Karpas-422 (cell line): ENCODE results near the gene HPSE2. TPM values are rescaled to one million over a fixed set of nuclear protein-coding genes. Genes with fewer than 3 reads are reported as not detected.
"Not testable (repeated sequence)": the region's sequence is repeated elsewhere in the genome, so short reads cannot be mapped to it uniquely, and the experiment has no call there.

Experiments used
- DNase-seq: peaks from one replicate; pipeline ENCODE4 v3.0.0-alpha.2; 2015
- H2AFZ ChIP-seq: fragments of 200-600 bp; sonication (generic); 2 replicates; pipeline ENCODE4 v1.6.1; 2014; ENCODE audit warnings: antibody characterized with exemption, low read length, mixed read lengths
- H3K27ac ChIP-seq: fragments of 200-600 bp; sonication (generic); 2 replicates; pipeline ENCODE4 v1.5.1; 2014; ENCODE audit warnings: mild to moderate bottlenecking, low read length, moderate library complexity
- H3K27me3 ChIP-seq: fragments of 200-600 bp; sonication (generic); 2 replicates; pipeline ENCODE4 v1.6.1; 2014; ENCODE audit warnings: low read length, mixed read lengths
- H3K36me3 ChIP-seq: fragments of 200-600 bp; sonication (generic); 2 replicates; pipeline ENCODE4 v1.6.1; 2014; ENCODE audit warnings: low read length, mixed read lengths; ENCODE audit not compliant: insufficient read depth
- H3K4me1 ChIP-seq: fragments of 200-600 bp; sonication (generic); 2 replicates; pipeline ENCODE4 v1.6.1; 2014; ENCODE audit warnings: mild to moderate bottlenecking, low read length, mixed read lengths
- H3K4me2 ChIP-seq: fragments of 200-600 bp; sonication (generic); 2 replicates; pipeline ENCODE4 v1.6.1; 2014; ENCODE audit warnings: low read length, low read depth, mild to moderate bottlenecking; ENCODE audit not compliant: poor library complexity, severe bottlenecking
- H3K4me3 ChIP-seq: fragments of 200-600 bp; sonication (generic); 2 replicates; pipeline ENCODE4 v1.5.1; 2014; ENCODE audit warnings: mild to moderate bottlenecking, antibody characterized with exemption, low read length, mixed read lengths
- H3K79me2 ChIP-seq: fragments of 200-600 bp; sonication (generic); 2 replicates; pipeline ENCODE4 v1.6.1; 2014; ENCODE audit warnings: mild to moderate bottlenecking, low read length, mixed read lengths
- H3K9ac ChIP-seq: fragments of 200-600 bp; sonication (generic); 2 replicates; pipeline ENCODE4 v1.6.0; 2014; ENCODE audit warnings: low read length
- H3K9me2 ChIP-seq: fragments of 200-600 bp; sonication (generic), shearing (Covaris generic); replicated peaks from 2 replicates; pipeline ENCODE4 v1.6.0; 2014; ENCODE audit warnings: mild to moderate bottlenecking, low read length, moderate library complexity; ENCODE audit not compliant: insufficient read depth
- H3K9me3 ChIP-seq: fragments of 300-700, 200-600 bp; sonication (generic); 2 replicates; pipeline ENCODE4 v1.6.1; 2014; ENCODE audit warnings: low read length, mixed read lengths
- H4K20me1 ChIP-seq: fragments of 200-600 bp; sonication (generic); 2 replicates; pipeline ENCODE4 v1.6.1; 2014; ENCODE audit warnings: mild to moderate bottlenecking, antibody characterized with exemption, low read length, low read depth; ENCODE audit not compliant: insufficient read depth
- total RNA-seq: library from RNA; depleted of rRNA; stranded (reverse); fragments of >200 nt; shearing (Covaris generic); gene quantifications from 2 replicates; pipeline ENCODE4 v1.2.3, GENCODE V29; 2014; ENCODE audit warnings: low replicate concordance

HPSE2 gene
- total RNA-seq, 1 experiment from 2014 or later, result not detected

- not testable (repeated sequence) for H3K27ac ChIP-seq, H3K4me3 ChIP-seq, H3K9me2 ChIP-seq, DNase-seq, H3K27me3 ChIP-seq, H2AFZ ChIP-seq, H3K36me3 ChIP-seq, H3K4me1 ChIP-seq, H3K4me2 ChIP-seq, H4K20me1 ChIP-seq, H3K79me2 ChIP-seq, H3K9ac ChIP-seq, H3K9me3 ChIP-seq
Observed at GRCh38 chr10:98908247-98908646, 327.4 kb downstream of the HPSE2 start.

- Histone ChIP-seq H3K27ac (no peak overlapping the region), H3K9ac (no peak overlapping the region), H2AFZ (no peak overlapping the region), H4K20me1 (no peaks in the 10 kb centered on the region), H3K4me3 (no peak overlapping the region), H3K9me3 (no peaks in the 10 kb centered on the region), H3K4me1 (no peaks in the 10 kb centered on the region), H3K9me2 (no peaks in the 10 kb centered on the region), H3K27me3 (no peaks in the 10 kb centered on the region), H3K4me2 (no peak overlapping the region), H3K79me2 (no peaks in the 10 kb centered on the region), H3K36me3 (no peaks in the 10 kb centered on the region)
- DNase-seq, result no peak
Observed at GRCh38 chr10:98901441-98902110, 334.1 kb downstream of the HPSE2 start.

GRCh38 chr10:98899018-98899417 is 336.6 kb downstream of the HPSE2 start:
- Histone ChIP-seq H3K27ac (no peak overlapping the region), H3K27me3 (no peaks in the 10 kb centered on the region), H2AFZ (no peak overlapping the region), H3K9me3 (no peaks in the 10 kb centered on the region), H3K9ac (no peak overlapping the region), H4K20me1 (no peaks in the 10 kb centered on the region), H3K36me3 (no peaks in the 10 kb centered on the region), H3K4me1 (no peaks in the 10 kb centered on the region), H3K9me2 (no peaks in the 10 kb centered on the region), H3K4me3 (no peak overlapping the region), H3K79me2 (no peaks in the 10 kb centered on the region), H3K4me2 (no peak overlapping the region)
- no peak for DNase-seq

GRCh38 chr10:98892523-98892922 is 343.1 kb downstream of the HPSE2 start:
- Histone ChIP-seq H3K36me3 (no peaks in the 10 kb centered on the region), H3K4me1 (no peaks in the 10 kb centered on the region), H3K4me3 (no peak overlapping the region), H3K27ac (no peak overlapping the region), H4K20me1 (no peaks in the 10 kb centered on the region), H3K9me2 (no peaks in the 10 kb centered on the region), H3K79me2 (no peaks in the 10 kb centered on the region), H3K27me3 (no peaks in the 10 kb centered on the region), H3K4me2 (no peak overlapping the region), H3K9me3 (no peaks in the 10 kb centered on the region), H3K9ac (no peak overlapping the region), H2AFZ (no peak overlapping the region)
- DNase-seq, result no peak

GRCh38 chr10:98886686-98887085 is 349.0 kb downstream of the HPSE2 start:
- no peak for DNase-seq
- Histone ChIP-seq H3K4me2 (no peak overlapping the region), H3K79me2 (no peaks in the 10 kb centered on the region), H3K4me3 (no peak overlapping the region), H3K9me2 (no peaks in the 10 kb centered on the region), H3K36me3 (no peaks in the 10 kb centered on the region), H4K20me1 (no peaks in the 10 kb centered on the region), H3K9me3 (no peaks in the 10 kb centered on the region), H3K27me3 (no peaks in the 10 kb centered on the region), H3K9ac (no peak overlapping the region), H3K27ac (no peak overlapping the region), H3K4me1 (no peaks in the 10 kb centered on the region), H2AFZ (no peak overlapping the region)

- DNase-seq, result no peak
- H3K9me2 ChIP-seq, result no peaks in the 10 kb centered on the region
- no peak overlapping the region for H3K4me2 ChIP-seq
- no peak overlapping the region for H2AFZ ChIP-seq
- H3K4me3 ChIP-seq, result no peak overlapping the region
- H3K36me3 ChIP-seq, result no peaks in the 10 kb centered on the region
- H3K9me3 ChIP-seq, result no peaks in the 10 kb centered on the region
- H3K79me2 ChIP-seq, result no peaks in the 10 kb centered on the region
- H3K27ac ChIP-seq, result no peak overlapping the region
- no peaks in the 10 kb centered on the region for H3K4me1 ChIP-seq
- no peaks in the 10 kb centered on the region for H4K20me1 ChIP-seq
- H3K27me3 ChIP-seq, result no peaks in the 10 kb centered on the region
- no peak overlapping the region for H3K9ac ChIP-seq
Observed at GRCh38 chr10:98885378-98885777, 350.3 kb downstream of the HPSE2 start.

- Histone ChIP-seq H3K79me2 (no peaks in the 10 kb centered on the region), H3K4me1 (no peaks in the 10 kb centered on the region), H3K9ac (no peak overlapping the region), H3K4me3 (no peak overlapping the region), H3K36me3 (no peaks in the 10 kb centered on the region), H3K9me2 (no peaks in the 10 kb centered on the region), H3K9me3 (no peaks in the 10 kb centered on the region), H3K4me2 (no peak overlapping the region), H4K20me1 (no peaks in the 10 kb centered on the region), H2AFZ (no peak overlapping the region), H3K27ac (no peak overlapping the region), H3K27me3 (no peaks in the 10 kb centered on the region)
- DNase-seq, result no peak
Observed at GRCh38 chr10:98881789-98882188, 353.9 kb downstream of the HPSE2 start.

GRCh38 chr10:98880971-98881370 is 354.7 kb downstream of the HPSE2 start:
- Histone ChIP-seq H2AFZ (no peak overlapping the region), H3K4me1 (no peaks in the 10 kb centered on the region), H3K4me3 (no peak overlapping the region), H3K9me3 (no peaks in the 10 kb centered on the region), H3K27me3 (no peaks in the 10 kb centered on the region), H3K4me2 (no peak overlapping the region), H3K36me3 (no peaks in the 10 kb centered on the region), H4K20me1 (no peaks in the 10 kb centered on the region), H3K79me2 (no peaks in the 10 kb centered on the region), H3K9ac (no peak overlapping the region), H3K9me2 (no peaks in the 10 kb centered on the region), H3K27ac (no peak overlapping the region)
- no peak for DNase-seq

- Histone ChIP-seq H3K9me3 (no peaks in the 10 kb centered on the region), H3K27ac (no peak overlapping the region), H3K9ac (no peak overlapping the region), H3K4me3 (no peak overlapping the region), H3K27me3 (no peaks in the 10 kb centered on the region), H2AFZ (no peak overlapping the region), H3K79me2 (no peaks in the 10 kb centered on the region), H3K4me2 (no peak overlapping the region), H3K36me3 (no peaks in the 10 kb centered on the region), H4K20me1 (no peaks in the 10 kb centered on the region), H3K4me1 (no peaks in the 10 kb centered on the region), H3K9me2 (no peaks in the 10 kb centered on the region)
- no peak for DNase-seq
Observed at GRCh38 chr10:98878921-98879320, 356.7 kb downstream of the HPSE2 start.
